CD4-positive, alpha-beta T cell treated with Interleukin-4 for 1 hour (primary cell): ENCODE results near the gene SMIM12.
A peak's percentile ranks its signal among the peaks of the same experiment; 100 is the strongest.

ENCODE experiments used
- DNase-seq, 2 donors: peaks; one replicate each; pipeline ENCODE4 v3.0.0-alpha.2; 2020 to 2022

SMIM12 gene, protein sequence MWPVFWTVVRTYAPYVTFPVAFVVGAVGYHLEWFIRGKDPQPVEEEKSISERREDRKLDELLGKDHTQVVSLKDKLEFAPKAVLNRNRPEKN

DNA sequence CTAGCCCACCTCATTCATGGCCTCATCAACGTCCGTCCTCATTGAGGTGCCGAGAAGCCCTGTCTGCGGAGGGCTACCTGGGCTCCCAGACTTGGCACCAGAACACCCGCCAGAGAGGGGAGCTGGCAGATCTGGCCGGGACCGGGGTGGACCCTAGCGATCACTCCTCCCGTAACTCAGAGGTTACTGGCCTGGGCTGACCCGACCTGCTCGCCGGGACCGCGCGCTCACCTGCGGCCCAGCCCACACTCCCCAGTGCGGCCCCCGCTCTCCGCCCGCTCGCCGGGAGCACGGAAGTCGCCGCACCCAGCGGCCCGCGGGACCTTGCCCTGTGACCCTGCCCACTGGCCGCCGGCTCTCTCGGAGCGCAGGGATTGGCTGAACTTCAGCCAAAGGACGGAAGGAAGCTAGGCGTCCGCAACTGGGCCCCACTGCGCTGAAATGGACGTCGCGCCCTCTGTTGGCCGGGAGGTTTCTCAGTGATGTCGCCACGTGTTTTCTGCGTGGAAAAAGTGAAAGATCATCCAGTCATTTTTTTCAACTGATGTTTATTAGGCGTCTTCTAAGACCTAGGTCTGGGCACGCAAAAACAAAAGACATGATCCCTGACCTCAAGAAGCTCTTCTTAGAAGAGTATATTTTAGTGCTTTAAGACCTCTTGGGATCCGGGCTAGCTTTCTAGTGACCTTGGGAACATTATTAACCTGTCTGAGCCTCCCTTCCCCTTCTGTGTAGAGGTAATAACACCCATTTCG, at the start of gene SMIM12:
SMIM12 (minus strand) TSS at position 304 of the 755 bp plus-strand sequence. CDS start 3,772 bp downstream, outside the sequence.
- peak; percentile 93 for DNase-seq

GRCh38 chr1:34908369-34908768, 48.8 kb upstream of the SMIM12 start:
- DNase-seq: no peak

DNA sequence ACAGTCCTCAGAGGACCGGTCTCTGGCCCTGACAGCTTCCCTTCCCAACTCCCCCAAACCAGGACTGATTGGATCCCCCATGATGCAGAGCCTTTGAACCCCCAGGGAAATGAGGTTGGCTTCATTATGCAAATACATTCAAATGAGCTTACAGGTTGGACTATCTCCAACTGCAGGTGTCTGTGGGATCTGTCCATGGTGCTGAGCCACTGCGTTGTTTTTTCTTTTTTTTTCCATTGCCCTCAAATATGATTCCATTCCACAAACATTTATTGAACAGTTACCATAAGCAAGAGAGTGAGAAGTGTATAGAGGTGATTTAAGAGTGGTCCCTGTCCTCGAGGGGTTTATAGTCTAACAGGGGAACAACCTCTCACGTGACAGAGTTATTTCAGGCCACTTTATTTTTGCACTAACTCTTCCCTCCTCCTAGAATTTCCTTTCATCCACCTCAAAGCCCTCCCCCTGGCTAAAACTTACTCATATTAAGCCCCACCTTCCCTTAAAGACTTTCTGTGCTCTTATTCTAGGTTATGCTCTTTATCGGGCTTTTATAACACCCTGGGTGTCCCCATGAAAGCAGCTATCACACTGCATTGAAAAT, 48.0 kb upstream of the SMIM12 start:
- DNase-seq: no peak

DNA sequence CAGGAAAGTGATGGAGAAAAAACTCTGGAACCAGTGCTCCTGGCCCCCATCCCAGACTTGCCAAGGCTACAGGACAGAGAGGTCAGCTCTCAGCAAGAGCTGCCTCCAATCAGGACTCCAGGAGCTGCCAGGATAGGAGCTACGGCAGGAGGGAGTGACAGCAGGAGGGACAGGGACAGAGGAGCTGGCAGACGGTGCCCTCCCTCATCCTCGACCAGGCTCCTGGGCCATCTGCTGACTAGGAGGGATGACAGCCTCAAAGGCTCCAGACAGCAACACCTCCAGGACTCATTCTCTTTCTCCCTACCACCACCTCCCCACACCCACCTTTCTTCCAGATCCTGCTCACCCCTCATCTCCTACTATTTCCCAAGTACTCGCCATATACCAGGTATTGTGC, 47.2 kb upstream of the SMIM12 start:
- DNase-seq: no peak

GRCh38 chr1:34906222-34906621, 46.7 kb upstream of the SMIM12 start:
- no peak for DNase-seq

DNA sequence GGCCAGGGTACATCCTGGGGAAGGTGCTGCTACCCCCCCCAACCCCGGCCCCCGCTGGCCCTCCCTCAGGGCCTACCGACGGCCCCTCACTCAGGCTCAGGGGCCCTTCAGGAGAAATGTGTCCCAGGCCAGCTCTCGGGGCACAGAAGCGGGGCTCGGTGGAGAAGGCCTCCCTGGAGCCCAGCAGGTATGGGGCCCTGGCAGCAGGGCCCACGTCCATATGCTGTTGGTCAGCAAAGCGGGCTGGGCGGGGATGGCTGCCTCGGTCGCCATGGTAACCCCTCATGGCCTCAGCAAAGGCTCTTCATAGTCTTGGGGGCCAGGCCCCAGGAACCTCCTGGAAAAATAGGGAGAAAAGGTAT, 45.5 kb upstream of the SMIM12 start:
- DNase-seq: no peak

- DNase-seq: no peak
Observed at GRCh38 chr1:34904236-34905097, 44.9 kb upstream of the SMIM12 start.

DNA sequence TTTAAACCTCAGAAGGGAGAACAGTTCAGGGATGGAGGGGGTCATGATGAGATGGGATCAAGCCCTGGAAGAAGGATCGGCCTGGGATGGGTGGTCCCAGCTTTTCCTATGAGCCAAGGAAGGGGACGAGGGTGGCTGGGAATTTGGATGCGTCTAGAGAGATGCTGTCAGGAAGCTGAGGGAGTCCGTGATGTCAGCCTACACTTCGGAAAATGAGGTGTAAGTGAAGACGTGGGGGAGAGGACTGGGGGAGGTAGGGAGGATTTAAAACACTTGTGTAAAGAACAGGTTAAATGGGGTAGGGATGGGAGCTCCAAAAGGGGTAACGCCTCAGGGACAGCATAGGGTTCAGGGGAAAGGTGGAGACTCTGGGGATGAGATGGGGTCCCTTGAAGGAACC, 42.4 kb upstream of the SMIM12 start:
- no peak for DNase-seq

DNA sequence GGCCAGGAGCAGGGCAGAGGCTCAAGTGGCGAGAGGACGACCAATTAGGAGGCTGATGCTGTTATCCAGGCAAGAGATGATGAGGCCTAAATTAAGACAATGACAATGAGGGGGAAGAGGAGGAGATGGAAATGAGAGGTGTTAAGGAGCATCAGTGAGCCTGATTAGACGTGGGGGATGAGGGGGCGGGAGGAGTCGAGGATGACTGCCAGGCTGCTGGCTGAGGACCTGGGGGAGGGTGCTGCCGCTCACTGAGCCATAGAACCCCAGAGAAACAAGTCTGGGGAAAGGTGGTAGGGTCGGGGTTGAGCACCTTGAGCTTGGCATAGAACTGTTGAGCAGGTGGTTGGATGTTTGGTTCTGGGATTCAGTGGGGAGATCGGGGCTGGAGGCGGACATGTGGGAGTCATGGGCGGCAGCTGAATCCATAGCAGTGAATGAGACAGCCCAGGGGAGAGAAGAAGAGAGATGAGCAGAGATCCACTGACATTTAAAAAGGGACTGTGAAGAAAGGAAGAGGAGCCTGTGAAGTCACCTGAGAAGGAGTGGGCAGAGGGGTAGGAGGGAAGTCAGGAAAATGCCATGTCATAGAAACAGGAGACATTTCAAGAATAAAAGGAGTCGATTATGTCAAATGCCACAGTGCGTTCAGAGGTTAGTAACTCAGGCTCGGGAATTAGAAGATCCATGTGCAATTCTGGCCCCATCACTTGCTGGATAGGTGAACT, 41.4 kb upstream of the SMIM12 start:
- no peak for DNase-seq

- DNase-seq: no peak
Observed at GRCh38 chr1:34899906-34900305, 40.4 kb upstream of the SMIM12 start.

- no peak for DNase-seq
Observed at GRCh38 chr1:34899471-34899870, 39.9 kb upstream of the SMIM12 start.

- DNase-seq: no peak
Observed at GRCh38 chr1:34898330-34898761, 38.8 kb upstream of the SMIM12 start.

DNA sequence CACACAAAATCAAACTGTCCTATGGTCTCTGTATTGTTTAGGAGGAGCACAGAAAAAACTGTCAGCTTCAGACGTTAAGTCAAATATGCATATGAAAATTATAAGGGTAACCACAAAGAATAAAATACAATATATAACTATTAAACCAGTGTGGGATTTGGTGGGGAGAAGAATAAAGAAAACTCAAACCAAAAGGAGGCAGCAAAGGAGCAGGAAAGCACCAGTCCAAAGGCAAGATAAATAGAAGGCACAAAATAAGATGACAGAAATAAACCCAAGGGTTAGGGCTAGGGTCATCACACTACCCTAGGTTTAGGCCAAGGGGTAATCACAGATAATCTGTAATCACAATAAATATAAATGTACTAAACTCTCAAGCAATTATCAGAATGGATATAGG, 37.1 kb upstream of the SMIM12 start:
- DNase-seq: peak in 1 of 2 donors; percentile 17

GRCh38 chr1:34889705-34890104, 30.2 kb upstream of the SMIM12 start:
- DNase-seq: no peak

- no peak for DNase-seq
Observed at GRCh38 chr1:34887593-34887992, 28.0 kb upstream of the SMIM12 start.

DNA sequence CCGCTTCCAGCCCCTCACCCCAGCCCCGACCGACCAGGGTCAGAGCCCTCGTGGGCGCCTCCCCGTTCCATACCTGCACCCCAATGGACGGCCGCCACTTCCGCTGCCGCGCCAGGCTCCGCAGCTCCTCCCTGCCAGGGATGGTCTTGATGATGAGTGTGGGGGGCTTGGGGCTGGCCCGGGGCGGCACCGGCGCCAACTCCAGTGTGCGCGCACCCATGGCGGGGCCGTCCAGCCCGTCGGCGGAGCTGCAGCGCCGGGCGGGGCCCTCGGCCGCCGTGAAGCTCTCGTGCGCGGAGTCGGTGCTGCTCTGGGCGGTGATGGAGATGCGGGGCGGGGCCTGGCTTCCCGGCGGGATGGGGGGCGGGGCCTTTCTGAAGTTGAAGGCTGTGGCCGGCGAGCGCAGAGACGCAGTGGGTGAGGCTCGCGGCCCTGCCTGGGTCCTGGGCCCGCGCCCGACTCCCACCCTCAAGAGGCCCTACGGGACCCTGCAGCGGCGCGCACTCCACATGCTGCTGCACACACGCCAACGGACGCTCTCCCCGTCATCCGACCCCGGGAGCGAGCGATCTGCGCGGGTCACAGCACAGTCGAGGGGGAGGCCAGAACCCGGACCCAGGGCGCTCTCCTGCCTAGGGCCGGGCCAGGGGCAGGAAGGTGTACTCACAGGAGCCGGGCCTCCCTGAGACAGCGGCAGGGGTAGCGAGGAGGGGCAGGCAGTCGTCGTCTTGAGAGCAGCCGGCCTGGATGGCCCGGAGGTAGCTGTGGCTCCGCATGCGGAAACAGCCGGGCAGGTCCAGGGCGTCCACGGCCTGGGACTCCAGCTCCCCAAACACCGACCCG, 26.1 kb upstream of the SMIM12 start:
- DNase-seq: peak; percentile 36 to 40

DNA sequence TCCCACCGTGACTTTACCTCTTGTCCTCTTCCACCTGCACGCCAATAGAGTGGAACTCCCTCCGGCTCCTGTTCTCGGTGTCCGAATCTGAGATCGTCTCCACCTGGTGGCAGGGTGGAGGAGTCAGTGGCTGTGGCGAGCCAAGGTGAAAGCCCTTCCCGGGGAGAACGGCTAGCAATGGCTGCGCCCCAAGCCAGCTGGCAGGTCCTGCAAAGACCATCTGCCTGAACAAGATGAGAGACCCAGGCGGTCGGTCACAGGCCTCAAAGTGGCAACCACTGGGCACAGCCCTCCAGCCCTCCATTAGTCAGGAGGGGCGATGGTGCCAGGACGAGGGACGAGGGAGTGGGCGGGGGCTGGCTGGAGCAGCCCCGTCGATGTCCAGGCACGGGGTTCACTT, 25.4 kb upstream of the SMIM12 start:
- no peak for DNase-seq

DNA sequence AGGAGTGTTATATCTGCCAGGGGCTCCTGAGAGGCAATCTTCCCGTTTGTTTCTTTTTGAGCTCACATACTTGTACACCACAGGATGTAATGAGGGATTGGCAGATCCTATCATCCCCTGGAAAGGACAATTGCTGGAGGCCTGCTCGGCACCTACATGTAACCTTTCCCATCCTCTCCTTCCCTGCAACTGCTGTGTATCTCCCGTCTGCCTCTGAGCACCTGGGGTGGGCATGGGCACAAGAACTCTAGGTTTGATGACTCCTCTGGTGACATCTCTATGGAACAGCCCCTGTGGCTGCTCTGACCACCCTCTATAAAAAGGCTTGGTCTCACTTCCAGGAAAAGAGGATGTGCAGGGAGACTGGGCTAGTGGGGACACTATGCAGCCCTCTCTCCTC, 25.0 kb upstream of the SMIM12 start:
- DNase-seq: no peak

DNA sequence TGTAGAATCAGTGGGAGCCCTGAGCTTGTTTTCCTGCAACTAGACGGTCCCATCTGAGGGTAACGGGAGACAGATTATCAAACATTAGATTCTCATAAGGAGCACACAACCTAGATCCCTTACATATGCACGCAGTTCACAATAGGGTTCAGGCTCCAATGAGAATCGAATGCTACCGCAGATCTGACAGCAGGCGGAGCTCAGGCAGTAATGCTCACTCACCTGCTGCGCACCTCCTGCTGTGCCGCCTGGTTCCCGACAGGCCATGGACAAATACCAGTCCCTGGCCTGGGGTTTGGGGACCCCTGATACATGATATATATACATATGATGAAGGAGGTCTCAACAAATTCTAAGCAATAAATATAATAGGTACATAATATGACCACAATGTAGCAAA, 19.7 kb upstream of the SMIM12 start:
- no peak for DNase-seq

GRCh38 chr1:34876406-34876805, 16.9 kb upstream of the SMIM12 start:
- no peak for DNase-seq

- DNase-seq: no peak
Observed at GRCh38 chr1:34874296-34874952, 14.9 kb upstream of the SMIM12 start.
